Chondrocyte (in vitro differentiated cells): ENCODE measurements around the gene APOB. TPM values are rescaled to one million over a fixed set of nuclear protein-coding genes. Genes with fewer than 3 reads are reported as not detected.

Experiments used
- DNase-seq: peaks from one replicate; pipeline ENCODE4 v3.0.0; 2021; ENCODE audit warnings: mixed read lengths, low spot score
- H3K27ac Mint-ChIP-seq: one replicate; pipeline ENCODE4 v1.8.0; 2021; ENCODE audit warnings: mild to moderate bottlenecking, moderate library complexity, mixed read lengths; ENCODE audit not compliant: unreplicated experiment
- H3K27me3 Mint-ChIP-seq: 2 replicates; pipeline ENCODE4 v1.8.0; 2021; ENCODE audit warnings: low read depth, mixed read lengths
- H3K36me3 Mint-ChIP-seq: 2 replicates; pipeline ENCODE4 v1.8.0; 2021; ENCODE audit warnings: low read depth, mixed read lengths
- H3K4me1 Mint-ChIP-seq: 2 replicates; pipeline ENCODE4 v1.8.0; 2021; ENCODE audit warnings: low read depth, mild to moderate bottlenecking, mixed read lengths
- H3K4me3 Mint-ChIP-seq: one replicate; pipeline ENCODE4 v1.8.0; 2021; ENCODE audit warnings: mild to moderate bottlenecking, moderate library complexity, mixed read lengths; ENCODE audit not compliant: unreplicated experiment
- H3K9me3 Mint-ChIP-seq: 2 replicates; pipeline ENCODE4 v1.8.0; 2021; ENCODE audit warnings: low read depth, mixed read lengths
- total RNA-seq: library from RNA; stranded (reverse); gene quantifications from 3 replicates; pipeline ENCODE4 v1.2.1, GENCODE V29; 2021
- TF ChIP-seq, protein P1 (sequence below): fragments of 200-600 bp; sonication (generic); IDR thresholded peaks from 2 replicates; pipeline ENCODE4 v1.5.0; 2021; ENCODE audit warnings: antibody characterized with exemption, mild to moderate bottlenecking, moderate library complexity

The APOB gene
- total RNA-seq, 1 donor from 2014 or later: 0.32 TPM

DNA sequence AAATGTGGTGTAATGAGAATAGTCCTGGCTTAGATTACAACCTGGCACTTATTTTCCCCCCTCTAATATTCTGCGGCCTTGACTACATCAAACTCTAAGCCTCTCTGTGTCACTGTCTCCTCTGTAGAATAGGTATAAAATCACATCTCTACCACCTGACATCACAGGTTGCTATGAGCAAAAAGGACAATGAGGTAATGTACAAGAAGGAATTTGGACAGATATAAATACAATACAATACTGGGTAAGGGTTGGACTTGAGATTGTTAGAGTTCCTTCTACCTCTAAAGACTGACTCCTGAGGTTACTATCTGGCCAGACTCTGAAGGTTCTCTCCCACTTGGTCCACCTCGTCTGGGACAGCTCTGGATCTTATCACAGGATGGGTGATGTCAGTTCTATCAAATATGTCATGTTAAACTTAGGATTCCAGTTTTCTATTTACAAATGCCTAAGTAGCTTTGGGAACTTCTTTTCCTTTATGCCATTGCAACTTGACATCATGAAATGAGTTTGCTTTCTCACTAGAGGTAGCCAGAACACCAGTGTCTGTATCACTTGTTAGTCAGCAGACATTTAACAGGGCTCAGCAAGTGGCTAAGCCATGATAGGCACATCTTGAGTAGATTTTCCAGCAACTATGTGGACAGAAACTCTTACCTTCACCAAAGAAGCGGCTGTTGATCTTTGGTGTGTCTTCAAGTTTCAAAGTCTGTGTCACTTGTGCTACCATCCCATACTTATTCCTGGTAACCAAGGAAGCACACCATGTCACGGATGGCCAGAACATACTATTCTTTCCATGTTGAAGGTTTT lies 9.5 kb downstream of the APOB start:
- H3K27ac Mint-ChIP-seq: no peak overlapping the region
- H3K36me3 Mint-ChIP-seq: peaks cover 5% of the 10 kb centered on the region
- TF ChIP-seq, protein P1, sequence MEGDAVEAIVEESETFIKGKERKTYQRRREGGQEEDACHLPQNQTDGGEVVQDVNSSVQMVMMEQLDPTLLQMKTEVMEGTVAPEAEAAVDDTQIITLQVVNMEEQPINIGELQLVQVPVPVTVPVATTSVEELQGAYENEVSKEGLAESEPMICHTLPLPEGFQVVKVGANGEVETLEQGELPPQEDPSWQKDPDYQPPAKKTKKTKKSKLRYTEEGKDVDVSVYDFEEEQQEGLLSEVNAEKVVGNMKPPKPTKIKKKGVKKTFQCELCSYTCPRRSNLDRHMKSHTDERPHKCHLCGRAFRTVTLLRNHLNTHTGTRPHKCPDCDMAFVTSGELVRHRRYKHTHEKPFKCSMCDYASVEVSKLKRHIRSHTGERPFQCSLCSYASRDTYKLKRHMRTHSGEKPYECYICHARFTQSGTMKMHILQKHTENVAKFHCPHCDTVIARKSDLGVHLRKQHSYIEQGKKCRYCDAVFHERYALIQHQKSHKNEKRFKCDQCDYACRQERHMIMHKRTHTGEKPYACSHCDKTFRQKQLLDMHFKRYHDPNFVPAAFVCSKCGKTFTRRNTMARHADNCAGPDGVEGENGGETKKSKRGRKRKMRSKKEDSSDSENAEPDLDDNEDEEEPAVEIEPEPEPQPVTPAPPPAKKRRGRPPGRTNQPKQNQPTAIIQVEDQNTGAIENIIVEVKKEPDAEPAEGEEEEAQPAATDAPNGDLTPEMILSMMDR: no peak
- H3K27me3 Mint-ChIP-seq: peaks cover 9% of the 10 kb centered on the region
- peaks cover 4% of the 10 kb centered on the region for H3K9me3 Mint-ChIP-seq
- DNase-seq: no peak
- H3K4me3 Mint-ChIP-seq: no peak overlapping the region
- H3K4me1 Mint-ChIP-seq: peaks cover 17% of the 10 kb centered on the region

DNA sequence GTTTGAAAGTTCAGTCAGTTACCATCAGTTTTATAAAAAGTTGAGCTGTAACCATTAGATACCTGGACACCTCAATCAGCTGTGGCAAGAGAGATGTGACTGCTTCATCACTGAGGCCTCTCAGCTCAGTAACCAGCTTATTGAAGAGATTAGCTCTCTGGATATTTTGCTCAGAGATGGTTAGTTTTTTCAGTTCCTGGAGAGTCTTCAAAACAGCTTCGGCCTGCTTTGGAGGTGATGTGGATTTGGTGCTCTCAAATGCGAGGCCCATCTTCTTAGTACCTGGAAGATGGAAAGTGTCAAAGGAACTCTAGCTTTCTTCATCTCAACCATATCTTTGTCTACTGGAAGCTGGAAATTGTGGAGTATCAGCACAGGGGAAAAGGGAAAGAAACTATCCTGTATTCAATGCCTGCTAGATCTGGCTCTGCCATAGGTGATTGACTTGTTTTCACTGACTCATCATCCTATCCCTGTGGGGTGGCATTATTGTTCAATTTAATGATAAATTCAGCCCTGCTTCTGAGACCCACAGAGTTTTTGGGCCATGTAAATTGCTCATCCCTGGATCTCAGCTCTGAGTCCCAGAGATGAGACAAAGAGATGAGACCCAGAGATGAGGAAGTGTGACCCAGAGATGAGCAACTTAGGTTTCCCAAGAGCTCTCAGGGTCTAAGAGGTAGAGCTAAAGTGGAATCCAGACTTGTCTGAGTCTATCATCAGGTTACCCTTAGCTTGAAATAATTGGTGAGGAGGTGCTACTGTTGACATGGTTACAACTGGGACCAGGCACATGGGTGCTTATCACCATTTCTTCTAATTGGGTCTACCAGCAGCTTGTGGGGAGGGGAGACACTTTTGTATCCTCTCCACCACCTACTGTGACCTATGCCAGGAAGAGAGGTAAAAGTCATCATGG lies 10.4 kb downstream of the APOB start:
- DNase-seq: no peak
- H3K27me3 Mint-ChIP-seq: peaks cover 12% of the 10 kb centered on the region
- H3K27ac Mint-ChIP-seq: no peak overlapping the region
- H3K36me3 Mint-ChIP-seq: peaks cover 5% of the 10 kb centered on the region
- H3K4me3 Mint-ChIP-seq: no peak overlapping the region
- peaks cover 8% of the 10 kb centered on the region for H3K4me1 Mint-ChIP-seq
- H3K9me3 Mint-ChIP-seq: peaks cover 4% of the 10 kb centered on the region
- TF ChIP-seq, protein P1: no peak

- no peak overlapping the region for H3K4me3 Mint-ChIP-seq
- H3K9me3 Mint-ChIP-seq: peaks cover 4% of the 10 kb centered on the region
- peaks cover 14% of the 10 kb centered on the region for H3K27me3 Mint-ChIP-seq
- TF ChIP-seq, protein P1: no peak
- H3K27ac Mint-ChIP-seq: no peak overlapping the region
- no peak for DNase-seq
- no peaks in the 10 kb centered on the region for H3K4me1 Mint-ChIP-seq
- H3K36me3 Mint-ChIP-seq: peaks cover 5% of the 10 kb centered on the region
Observed at GRCh38 chr2:21032338-21033236, 11.3 kb downstream of the APOB start.

DNA sequence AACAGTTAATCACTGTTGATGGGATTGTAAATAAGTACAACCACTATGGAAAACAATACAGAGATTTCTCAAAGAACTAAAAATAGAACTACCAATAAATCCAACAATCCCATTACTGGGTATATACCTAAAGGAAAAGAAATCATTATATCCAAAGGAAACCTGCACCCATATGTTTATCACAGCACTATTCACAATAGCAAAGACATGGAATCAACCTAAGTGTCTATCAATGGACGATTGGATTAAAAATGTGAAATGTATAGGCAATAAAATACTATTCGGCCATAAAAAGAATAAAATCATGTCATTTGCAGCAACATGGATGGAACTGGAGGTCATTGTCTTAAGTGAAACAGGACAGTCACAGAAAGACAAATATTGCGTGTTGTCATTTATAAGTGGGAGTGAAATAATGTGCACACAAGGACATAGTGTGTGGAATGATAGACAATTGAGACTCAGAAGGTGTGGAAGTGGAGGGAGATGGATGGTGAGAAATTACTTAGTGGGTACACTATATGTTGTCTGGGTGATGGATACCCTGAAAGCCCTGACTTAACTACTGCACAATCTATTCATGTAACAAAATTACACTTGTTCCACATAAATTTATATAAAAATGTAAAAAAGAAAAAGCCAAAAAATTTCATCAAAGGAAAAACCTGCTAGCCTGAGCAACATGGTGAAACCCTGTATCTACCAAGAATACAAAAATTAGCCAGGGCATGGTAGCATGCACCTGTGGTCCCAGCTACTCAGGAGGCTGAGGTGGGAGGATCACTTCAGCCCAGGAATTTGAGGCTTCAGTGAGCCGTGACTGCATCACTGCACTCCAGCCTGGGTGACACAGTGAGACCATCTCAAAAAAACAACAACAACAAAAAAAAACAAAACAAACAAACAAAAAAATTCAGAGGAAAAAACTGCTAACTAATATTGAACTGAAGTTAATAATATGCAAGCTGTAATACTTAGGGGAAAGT lies 12.6 kb downstream of the APOB start:
- no peak for DNase-seq
- H3K9me3 Mint-ChIP-seq: peaks cover 4% of the 10 kb centered on the region
- H3K27me3 Mint-ChIP-seq: peaks cover 12% of the 10 kb centered on the region
- no peak overlapping the region for H3K4me3 Mint-ChIP-seq
- no peak overlapping the region for H3K27ac Mint-ChIP-seq
- no peaks in the 10 kb centered on the region for H3K4me1 Mint-ChIP-seq
- TF ChIP-seq, protein P1: no peak
- H3K36me3 Mint-ChIP-seq: peaks cover 2% of the 10 kb centered on the region
